OCI-LY1 (cell line): ENCODE measurements around the gene CD58.

Experiments
- H2AFZ ChIP-seq: fragments of 200-600 bp; sonication (generic), shearing (Covaris generic); 2 replicates; pipeline ENCODE4 v1.6.0; 2014; ENCODE audit warnings: antibody characterized with exemption, mild to moderate bottlenecking, low read length
- H3F3A ChIP-seq: fragments of 200-600 bp; sonication (generic), shearing (Covaris generic); 2 replicates; pipeline ENCODE4 v1.6.0; 2014; ENCODE audit warnings: mild to moderate bottlenecking, antibody characterized with exemption, low read length, moderate library complexity; ENCODE audit not compliant: insufficient read depth
- H3K27ac ChIP-seq: fragments of 200-600 bp; sonication (generic); 2 replicates; pipeline ENCODE4 v1.5.1; 2014; ENCODE audit warnings: low read length, mixed run types, mild to moderate bottlenecking, low read depth; ENCODE audit not compliant: poor library complexity, severe bottlenecking
- H3K27me3 ChIP-seq: fragments of 200-600 bp; sonication (generic); 2 replicates; pipeline ENCODE4 v1.6.0; 2014; ENCODE audit warnings: antibody characterized with exemption, mild to moderate bottlenecking, low read length, moderate library complexity; ENCODE audit not compliant: insufficient read depth
- H3K36me3 ChIP-seq: fragments of 200-600 bp; sonication (generic); 2 replicates; pipeline ENCODE4 v1.6.1; 2014; ENCODE audit warnings: mild to moderate bottlenecking, antibody characterized with exemption, low read length, moderate library complexity, mixed read lengths; ENCODE audit not compliant: insufficient read depth
- H3K4me1 ChIP-seq: fragments of 200-600 bp; sonication (generic); 2 replicates; pipeline ENCODE4 v1.5.1; 2014; ENCODE audit warnings: mild to moderate bottlenecking, low read length, moderate library complexity; ENCODE audit not compliant: insufficient read depth, severe bottlenecking
- H3K4me2 ChIP-seq: fragments of 200-600 bp; sonication (generic), shearing (Covaris generic); 2 replicates; pipeline ENCODE4 v1.6.1; 2014; ENCODE audit warnings: low read length
- H3K4me3 ChIP-seq: fragments of 200-600 bp; sonication (generic); 2 replicates; pipeline ENCODE4 v1.5.1; 2014; ENCODE audit warnings: low read length, low read depth, mild to moderate bottlenecking, mixed read lengths; ENCODE audit not compliant: poor library complexity, severe bottlenecking
- H3K79me2 ChIP-seq: fragments of 200-600 bp; shearing (Covaris generic); 2 replicates; pipeline ENCODE4 v1.6.1; 2016; ENCODE audit warnings: mixed run types, low read length, mixed read lengths; ENCODE audit not compliant: insufficient read depth
- H3K9ac ChIP-seq: fragments of 200-600 bp; sonication (generic), shearing (Covaris generic); 2 replicates; pipeline ENCODE4 v1.6.1; 2014; ENCODE audit warnings: mild to moderate bottlenecking, low read length, mixed read lengths
- H3K9me2 ChIP-seq: fragments of 200-600 bp; sonication (generic), shearing (Covaris generic); 2 replicates; pipeline ENCODE4 v1.6.1; 2014; ENCODE audit warnings: low read depth, mild to moderate bottlenecking, low read length, mixed read lengths
- H3K9me3 ChIP-seq: fragments of 200-600 bp; shearing (Covaris generic); 2 replicates; pipeline ENCODE4 v1.6.1; 2014; ENCODE audit warnings: low read length, mixed read lengths
- H4K20me1 ChIP-seq: fragments of 200-600 bp; sonication (generic), shearing (Covaris generic); 2 replicates; pipeline ENCODE4 v1.6.0; 2016; ENCODE audit warnings: mild to moderate bottlenecking, low read length; ENCODE audit not compliant: insufficient read depth
- CTCF ChIP-seq: fragments of 200-600 bp; sonication (generic), shearing (Covaris generic); IDR thresholded peaks from 2 replicates; pipeline ENCODE4 v1.5.1; 2017; ENCODE audit warnings: mild to moderate bottlenecking, antibody characterized with exemption, low read length, moderate library complexity, mixed read lengths
- EZH2 ChIP-seq: fragments of 200-600 bp; sonication (generic), shearing (Covaris generic); IDR thresholded peaks from 2 replicates; pipeline ENCODE4 v1.8.0; 2017; ENCODE audit warnings: borderline replicate concordance, mixed run types, mild to moderate bottlenecking, antibody characterized with exemption, low read length, moderate library complexity, mixed read lengths

CD58 gene

DNA sequence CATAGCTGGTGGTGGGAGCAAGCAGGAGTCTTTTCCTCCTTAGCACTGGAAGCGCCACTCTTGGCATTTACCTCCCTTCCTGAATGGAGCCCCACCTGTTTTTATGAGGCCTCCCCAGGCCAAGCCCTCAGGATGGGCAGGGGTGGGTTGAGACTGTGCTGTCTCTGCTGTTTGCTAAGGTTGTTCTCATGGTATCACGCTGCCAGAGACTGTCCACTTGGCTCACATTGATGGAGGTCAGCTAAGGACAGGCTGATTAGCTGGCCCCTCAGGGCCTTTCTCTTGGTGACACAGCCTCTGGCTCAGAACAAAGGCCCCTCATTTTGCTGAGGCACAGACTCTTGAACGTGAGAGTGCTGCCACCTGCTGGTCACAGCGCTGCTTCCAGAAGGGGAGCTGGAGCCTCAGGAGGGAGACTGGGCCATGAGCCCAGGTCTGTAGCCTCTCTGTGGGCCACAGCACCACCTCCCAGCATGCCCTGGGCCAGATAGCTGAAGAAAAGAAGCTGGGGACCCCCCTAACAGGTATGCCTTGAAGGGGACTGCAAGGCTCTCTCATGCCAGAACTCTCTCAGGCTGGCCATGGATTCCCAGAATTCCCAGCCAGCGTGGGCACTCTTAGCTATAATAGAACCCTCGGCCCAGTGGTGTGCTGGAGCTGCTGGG lies 85.6 kb downstream of the CD58 start:
- TF ChIP-seq CTCF (peak; percentile 81), EZH2 (no peak)
- H3K4me1 ChIP-seq, result no peaks in the 10 kb centered on the region
- no peaks in the 10 kb centered on the region for H3K9me3 ChIP-seq
- H3K27me3 ChIP-seq, result no peaks in the 10 kb centered on the region
- H3K36me3 ChIP-seq, result no peaks in the 10 kb centered on the region
- H3K79me2 ChIP-seq, result no peaks in the 10 kb centered on the region
- no peaks in the 10 kb centered on the region for H3K9me2 ChIP-seq
- no peak overlapping the region for H3K4me3 ChIP-seq
- no peaks in the 10 kb centered on the region for H4K20me1 ChIP-seq
- H3K4me2 ChIP-seq, result no peak overlapping the region
- no peak overlapping the region for H3K9ac ChIP-seq
- H3F3A ChIP-seq, result no peaks in the 10 kb centered on the region
- H3K27ac ChIP-seq, result no peak overlapping the region
- no peak overlapping the region for H2AFZ ChIP-seq

GRCh38 chr1:116483481-116484309 lies 87.1 kb downstream of the CD58 start:
- Histone ChIP-seq H3K36me3 (no peaks in the 10 kb centered on the region), H3K4me2 (no peak overlapping the region), H2AFZ (no peak overlapping the region), H3F3A (no peaks in the 10 kb centered on the region), H3K9ac (no peak overlapping the region), H3K4me1 (no peaks in the 10 kb centered on the region), H3K4me3 (no peak overlapping the region), H3K9me2 (no peaks in the 10 kb centered on the region), H3K79me2 (no peaks in the 10 kb centered on the region), H3K27ac (no peak overlapping the region), H3K27me3 (no peaks in the 10 kb centered on the region), H3K9me3 (no peaks in the 10 kb centered on the region), H4K20me1 (no peaks in the 10 kb centered on the region)
- no peak for TF ChIP-seq CTCF
- TF ChIP-seq EZH2, result no peak

- Histone ChIP-seq H3K4me1 (no peaks in the 10 kb centered on the region), H3K9me3 (no peaks in the 10 kb centered on the region), H3K27ac (no peak overlapping the region), H2AFZ (no peak overlapping the region), H3K27me3 (no peaks in the 10 kb centered on the region), H3K4me3 (no peak overlapping the region), H3K36me3 (no peaks in the 10 kb centered on the region), H3K9me2 (no peaks in the 10 kb centered on the region), H4K20me1 (no peaks in the 10 kb centered on the region), H3K9ac (no peak overlapping the region), H3K4me2 (no peak overlapping the region), H3F3A (no peaks in the 10 kb centered on the region), H3K79me2 (no peaks in the 10 kb centered on the region)
- no peak for TF ChIP-seq EZH2
- no peak for TF ChIP-seq CTCF
Measured at GRCh38 chr1:116482490-116482889, 88.3 kb downstream of the CD58 start.
